Measurements from ENCODE around the gene ABHD6.

ABHD6 gene

GRCh38 chr3:58322793-58323192 is 85.2 kb downstream of the ABHD6 start:
- no peak overlapping the region for H3K27ac ChIP-seq
- no peak overlapping the region for H3K4me3 ChIP-seq
- no peaks in the 10 kb centered on the region for H3K9me3 ChIP-seq (ENCODE audit: low read depth, low read length)
- H3K36me3 ChIP-seq (ENCODE audit: insufficient read depth, low read length): peaks cover 3% of the 10 kb centered on the region; the same call in 1 of the 2 replicates
- DNase-seq (ENCODE audit: low read depth, low spot score): no peak
- no peak overlapping the region for H3K9ac ChIP-seq (ENCODE audit: insufficient read length)
- TF ChIP-seq FOXP2 (optimal IDR thresholded peaks at IDR 0.05; ENCODE audit: control extremely low read depth, extremely low read length, insufficient read depth) (no peak), EZH2 (IDR thresholded peaks at IDR 0.05) (no peak), POLR2AphosphoS5 (IDR thresholded peaks at IDR 0.05; ENCODE audit: borderline replicate concordance, low read depth, low read length) (no peak)

- Histone ChIP-seq H3K9ac (ENCODE audit: insufficient read length) (no peak overlapping the region), H3K9me3 (ENCODE audit: low read depth, low read length) (no peaks in the 10 kb centered on the region), H3K4me3 (no peak overlapping the region), H3K27ac (no peak overlapping the region), H3K36me3 (ENCODE audit: insufficient read depth, low read length) (no peaks in the 10 kb centered on the region)
- DNase-seq (ENCODE audit: low read depth, low spot score): no peak
- TF ChIP-seq EZH2 (IDR thresholded peaks at IDR 0.05) (no peak), POLR2AphosphoS5 (IDR thresholded peaks at IDR 0.05; ENCODE audit: borderline replicate concordance, low read depth, low read length) (no peak), FOXP2 (optimal IDR thresholded peaks at IDR 0.05; ENCODE audit: control extremely low read depth, extremely low read length, insufficient read depth) (no peak)
Measured at GRCh38 chr3:58323529-58324390, 86.2 kb downstream of the ABHD6 start.

- no peak overlapping the region for H3K9ac ChIP-seq (ENCODE audit: insufficient read length)
- TF ChIP-seq FOXP2 (optimal IDR thresholded peaks at IDR 0.05; ENCODE audit: control extremely low read depth, extremely low read length, insufficient read depth) (no peak), POLR2AphosphoS5 (IDR thresholded peaks at IDR 0.05; ENCODE audit: borderline replicate concordance, low read depth, low read length) (no peak), EZH2 (IDR thresholded peaks at IDR 0.05) (no peak)
- H3K9me3 ChIP-seq (ENCODE audit: low read depth, low read length): no peaks in the 10 kb centered on the region
- no peak for DNase-seq (ENCODE audit: low read depth, low spot score)
- no peaks in the 10 kb centered on the region for H3K36me3 ChIP-seq (ENCODE audit: insufficient read depth, low read length)
- no peak overlapping the region for H3K27ac ChIP-seq
- H3K4me3 ChIP-seq: no peak overlapping the region
Measured at GRCh38 chr3:58324391-58325390, 87.1 kb downstream of the ABHD6 start.

GRCh38 chr3:58325525-58325992 is 88.0 kb downstream of the ABHD6 start:
- no peaks in the 10 kb centered on the region for H3K9me3 ChIP-seq (ENCODE audit: low read depth, low read length)
- no peak overlapping the region for H3K27ac ChIP-seq
- H3K36me3 ChIP-seq (ENCODE audit: insufficient read depth, low read length): no peaks in the 10 kb centered on the region
- no peak overlapping the region for H3K4me3 ChIP-seq
- H3K9ac ChIP-seq (ENCODE audit: insufficient read length): no peak overlapping the region
- TF ChIP-seq POLR2AphosphoS5 (IDR thresholded peaks at IDR 0.05; ENCODE audit: borderline replicate concordance, low read depth, low read length): no peak
- no peak for TF ChIP-seq FOXP2 (optimal IDR thresholded peaks at IDR 0.05; ENCODE audit: control extremely low read depth, extremely low read length, insufficient read depth)
- no peak for TF ChIP-seq EZH2 (IDR thresholded peaks at IDR 0.05)
- no peak for DNase-seq (ENCODE audit: low read depth, low spot score)

GRCh38 chr3:58326267-58326900 is 88.8 kb downstream of the ABHD6 start:
- no peaks in the 10 kb centered on the region for H3K36me3 ChIP-seq (ENCODE audit: insufficient read depth, low read length)
- no peaks in the 10 kb centered on the region for H3K9me3 ChIP-seq (ENCODE audit: low read depth, low read length)
- no peak for DNase-seq (ENCODE audit: low read depth, low spot score)
- no peak overlapping the region for H3K9ac ChIP-seq (ENCODE audit: insufficient read length)
- H3K27ac ChIP-seq: no peak overlapping the region
- TF ChIP-seq POLR2AphosphoS5 (IDR thresholded peaks at IDR 0.05; ENCODE audit: borderline replicate concordance, low read depth, low read length): no peak
- no peak for TF ChIP-seq FOXP2 (optimal IDR thresholded peaks at IDR 0.05; ENCODE audit: control extremely low read depth, extremely low read length, insufficient read depth)
- no peak for TF ChIP-seq EZH2 (IDR thresholded peaks at IDR 0.05)
- no peak overlapping the region for H3K4me3 ChIP-seq

- Histone ChIP-seq H3K36me3 (ENCODE audit: insufficient read depth, low read length) (no peaks in the 10 kb centered on the region), H3K27ac (no peak overlapping the region), H3K9me3 (ENCODE audit: low read depth, low read length) (no peaks in the 10 kb centered on the region), H3K4me3 (no peak overlapping the region), H3K9ac (ENCODE audit: insufficient read length) (no peak overlapping the region)
- no peak for DNase-seq (ENCODE audit: low read depth, low spot score)
- TF ChIP-seq FOXP2 (optimal IDR thresholded peaks at IDR 0.05; ENCODE audit: control extremely low read depth, extremely low read length, insufficient read depth) (no peak), POLR2AphosphoS5 (IDR thresholded peaks at IDR 0.05; ENCODE audit: borderline replicate concordance, low read depth, low read length) (no peak), EZH2 (IDR thresholded peaks at IDR 0.05) (no peak)
Measured at GRCh38 chr3:58329150-58329921, 91.7 kb downstream of the ABHD6 start.

- Histone ChIP-seq H3K36me3 (ENCODE audit: insufficient read depth, low read length) (no peaks in the 10 kb centered on the region), H3K27ac (no peak overlapping the region), H3K9ac (ENCODE audit: insufficient read length) (no peak overlapping the region), H3K9me3 (ENCODE audit: low read depth, low read length) (no peaks in the 10 kb centered on the region), H3K4me3 (no peak overlapping the region)
- no peak for TF ChIP-seq POLR2AphosphoS5 (IDR thresholded peaks at IDR 0.05; ENCODE audit: borderline replicate concordance, low read depth, low read length)
- no peak for TF ChIP-seq EZH2 (IDR thresholded peaks at IDR 0.05)
- TF ChIP-seq FOXP2 (optimal IDR thresholded peaks at IDR 0.05; ENCODE audit: control extremely low read depth, extremely low read length, insufficient read depth): no peak
- DNase-seq (ENCODE audit: low read depth, low spot score): no peak
Measured at GRCh38 chr3:58329922-58330413, 92.4 kb downstream of the ABHD6 start.
